Activated T-cell treated with anti-CD3 and anti-CD28 coated beads for 4 hours (primary cell): ENCODE measurements around the gene GPR153.
"Not testable (repeated sequence)": the region's sequence is repeated elsewhere in the genome, so short reads cannot be mapped to it uniquely, and the experiment has no call there.

Experiments
- DNase-seq: peaks from one replicate; pipeline ENCODE4 v3.0.0-alpha.2; 2020

Gene GPR153

GRCh38 chr1:6222636-6223035 is 38.3 kb downstream of the GPR153 start:
- DNase-seq, result no peak

GRCh38 chr1:6221210-6221784 is 39.6 kb downstream of the GPR153 start:
- no peak for DNase-seq

GRCh38 chr1:6220236-6220635 is 40.7 kb downstream of the GPR153 start:
- no peak for DNase-seq

- DNase-seq, result not testable (repeated sequence)
Measured at GRCh38 chr1:6219641-6220040, 41.3 kb downstream of the GPR153 start.

GRCh38 chr1:6218375-6219164 is 42.3 kb downstream of the GPR153 start:
- no peak for DNase-seq

GRCh38 chr1:6212193-6212959 is 48.5 kb downstream of the GPR153 start:
- no peak for DNase-seq

GRCh38 chr1:6211731-6212130 is 49.2 kb downstream of the GPR153 start:
- DNase-seq, result no peak

GRCh38 chr1:6210591-6211355 is 50.1 kb downstream of the GPR153 start:
- DNase-seq, result no peak

- DNase-seq, result no peak
Measured at GRCh38 chr1:6209661-6210580, 51.0 kb downstream of the GPR153 start.

GRCh38 chr1:6208723-6209660 is 51.9 kb downstream of the GPR153 start:
- DNase-seq, result no peak

- no peak for DNase-seq
Measured at GRCh38 chr1:6207921-6208320, 53.0 kb downstream of the GPR153 start.

GRCh38 chr1:6207075-6207885 is 53.6 kb downstream of the GPR153 start:
- DNase-seq, result no peak

- DNase-seq, result no peak
Measured at GRCh38 chr1:6206520-6206855, 54.4 kb downstream of the GPR153 start.

- DNase-seq, result peak; percentile 49
Measured at GRCh38 chr1:6205849-6206519, 54.9 kb downstream of the GPR153 start, which contains the start of gene RNF207. Gene RNF207, plus strand, starts transcription at chr1:6206119. Its CDS starts 417 bp downstream, at chr1:6206536.

- no peak for DNase-seq
Measured at GRCh38 chr1:6202256-6202655, 58.6 kb downstream of the GPR153 start.

- no peak for DNase-seq
Measured at GRCh38 chr1:6200188-6200809, 60.6 kb downstream of the GPR153 start.

GRCh38 chr1:6199298-6200187 is 61.4 kb downstream of the GPR153 start, which contains the start of gene RPL22:
Gene RPL22, minus strand, starts transcription at chr1:6199595. Its CDS starts 22 bp downstream, at chr1:6199573.
- DNase-seq, result peak; percentile 95
